D721Med (cell line): Measurements from ENCODE around the gene GTF2F1.
"Not testable (repeated sequence)": the region's sequence is repeated elsewhere in the genome, so short reads cannot be mapped to it uniquely, and the experiment has no call there.

Experiments
- DNase-seq: peaks from one replicate; pipeline ENCODE4 v3.0.0; 2011; ENCODE audit warnings: low spot score; ENCODE audit not compliant: insufficient read length
- FAIRE-seq: peaks from 2 replicates; lab custom pipeline; 2011; peaks lifted over from hg19 to GRCh38; lab: Jason Lieb, UNC
- CTCF ChIP-seq: IDR thresholded peaks from 2 replicates; pipeline ENCODE4 v1.5.1; 2012; ENCODE audit warnings: mild to moderate bottlenecking, control low read depth; ENCODE audit not compliant: insufficient read depth; ENCODE audit errors: missing control alignments

The GTF2F1 gene

GRCh38 chr19:6429419-6430221, 36.7 kb upstream of the GTF2F1 start:
- FAIRE-seq (no peak), DNase-seq (no peak)
- no peak for TF ChIP-seq CTCF

- not testable (repeated sequence) for FAIRE-seq, DNase-seq
These were observed 35.9 kb upstream of the GTF2F1 start for GRCh38 chr19:6428692-6429418.

GRCh38 chr19:6427131-6427530, 34.2 kb upstream of the GTF2F1 start:
- DNase-seq (no peak), FAIRE-seq (no peak)
- no peak for TF ChIP-seq CTCF

- FAIRE-seq (no peak), DNase-seq (no peak)
- peak; percentile 46 for TF ChIP-seq CTCF
These were observed 33.0 kb upstream of the GTF2F1 start for GRCh38 chr19:6425732-6426620.

GRCh38 chr19:6424939-6425731, 32.2 kb upstream of the GTF2F1 start:
- DNase-seq (peak; percentile 86), FAIRE-seq (peak; percentile 98)
- no peak for TF ChIP-seq CTCF

- DNase-seq = peak; percentile 95
- no peak for FAIRE-seq
- no peak for TF ChIP-seq CTCF
These were observed 31.4 kb upstream of the GTF2F1 start, which contains the start of gene KHSRP for GRCh38 chr19:6424195-6424938. TSS of gene KHSRP (minus strand) at chr19:6424811. CDS start at chr19:6424701, 110 bp downstream.
